HepG2 (cell line): ENCODE data around the gene COL25A1. TPM values are rescaled to one million over a fixed set of nuclear protein-coding genes. Genes with fewer than 3 reads are reported as not detected.

Experiments used
- ATAC-seq: fragments of 200-7000 bp; cut with Tn5 transposase; 3 replicates; pipeline ENCODE4 v1.9.1; 2020; ENCODE audit warnings: mild to moderate bottlenecking, moderate library complexity
- BruUV-seq: library from RNA; stranded (reverse); fragments of 400-500 nt; replicated peaks from 2 replicates; lab custom pipeline; 2021; lab: Mats Ljungman, UMichigan
- CTCF ChIA-PET: fragments of 300-600 bp; formaldehyde crosslinking; extraction: SDS; loops from one replicate; lab custom pipeline; 2021; ENCODE audit warnings: low total read pairs, inconsistent platforms, low intra/inter-chr PET ratio; lab: Yijun Ruan, JAX
- POLR2A ChIA-PET: fragments of 350-600 bp; sonication (Branson Sonifier 250); formaldehyde crosslinking; loops from one replicate; lab custom pipeline; 2020; ENCODE audit warnings: antibody characterized with exemption, inconsistent platforms; lab: Yijun Ruan, JAX
- DNase-seq: peaks from one replicate; pipeline ENCODE4 v3.0.0-alpha.2; 2015; ENCODE audit warnings: low spot score
- FAIRE-seq: peaks from 3 replicates; lab custom pipeline; 2011; peaks lifted over from hg19 to GRCh38; lab: Jason Lieb, UNC
- H2AFZ ChIP-seq: one replicate; pipeline ENCODE4 v1.6.1; 2011; ENCODE audit warnings: low read length, inconsistent platforms
- H3K27ac ChIP-seq: fragments of 300-600 bp; 3 replicates; pipeline ENCODE4 v1.8.0; 2011; ENCODE audit warnings: mixed run types, mild to moderate bottlenecking, mixed read lengths, low read length, inconsistent platforms; ENCODE audit not compliant: insufficient read depth; ENCODE audit errors: extremely low read length
- H3K27me3 ChIP-seq, 2 experiments: fragments of 200-600 bp in 1 of 2; 2 replicates in 1 of 2; 3 replicates in 1 of 2; pipeline versions ENCODE4 v1.6.0 to v1.8.0; 2011; ENCODE audit warnings: low read length in 2 of 2, mild to moderate bottlenecking in 2 of 2, moderate library complexity in 2 of 2, inconsistent platforms in 1 of 2; ENCODE audit not compliant: insufficient read depth in 2 of 2, control insufficient read depth in 1 of 2
- H3K36me3 ChIP-seq, 2 experiments: fragments of 200-600 bp in 1 of 2; replicated peaks in 1 of 2; 2 replicates in 1 of 2; 3 replicates in 1 of 2; pipeline versions ENCODE4 v1.5.1 to v1.8.0; 2011; ENCODE audit warnings: low read length in 2 of 2, inconsistent platforms in 1 of 2; ENCODE audit not compliant: insufficient read depth in 2 of 2, control insufficient read depth in 1 of 2
- H3K4me1 ChIP-seq: 2 replicates; pipeline ENCODE4 v1.5.1; 2012; ENCODE audit warnings: low read length, inconsistent platforms; ENCODE audit not compliant: insufficient read depth
- H3K4me2 ChIP-seq: 2 replicates; pipeline ENCODE4 v1.6.0; 2011; ENCODE audit warnings: low read depth, low read length, inconsistent platforms
- H3K4me3 ChIP-seq, 3 experiments: fragments of 200-600 bp in 1 of 3; sonication (generic), shearing (Covaris generic) in 1 of 3; replicated peaks in 1 of 3; 2 replicates each; pipeline ENCODE4 v1.5.1; 2011 to 2016; ENCODE audit warnings: low read length in 3 of 3, inconsistent platforms in 2 of 3, low read depth in 2 of 3, mild to moderate bottlenecking in 2 of 3, control low read depth in 1 of 3, mixed read lengths in 1 of 3; ENCODE audit not compliant: insufficient read depth in 1 of 3
- H3K79me2 ChIP-seq: one replicate; pipeline ENCODE4 v1.6.1; 2011; ENCODE audit warnings: low read length, inconsistent platforms; ENCODE audit not compliant: insufficient read depth
- H3K9ac ChIP-seq: 2 replicates; pipeline ENCODE4 v1.6.0; 2011; ENCODE audit warnings: mild to moderate bottlenecking, low read depth, low read length, inconsistent platforms; ENCODE audit not compliant: insufficient read depth
- H3K9me3 ChIP-seq: 2 replicates; pipeline ENCODE4 v1.5.1; 2012; ENCODE audit warnings: mild to moderate bottlenecking, low read length
- H4K20me1 ChIP-seq: 2 replicates; pipeline ENCODE4 v1.6.0; 2011; ENCODE audit warnings: inconsistent platforms, mild to moderate bottlenecking, low read length, moderate library complexity; ENCODE audit not compliant: insufficient read depth
- BATF2 ChIP-seq: sonication (generic); formaldehyde crosslinking; IDR thresholded peaks from 2 replicates; pipeline ENCODE4 v1.8.0; 2022; ENCODE audit warnings: mild to moderate bottlenecking, missing genetic modification reagents, moderate library complexity
- CEBPG ChIP-seq: IDR thresholded peaks from 2 replicates; pipeline ENCODE4 v1.6.1; 2016
- E2F5 ChIP-seq: sonication (generic); formaldehyde crosslinking; conservative IDR thresholded peaks from 2 replicates; pipeline ENCODE4 v1.4.0; 2020; ENCODE audit warnings: missing genetic modification reagents
- MXD3 ChIP-seq: IDR thresholded peaks from 2 replicates; pipeline ENCODE4 v1.6.1; 2016; ENCODE audit warnings: mild to moderate bottlenecking, missing biosample characterization, missing genetic modification reagents
- TAF1 ChIP-seq: sonication (generic); formaldehyde crosslinking; IDR thresholded peaks from 2 replicates; pipeline ENCODE4 v1.4.0; 2020; ENCODE audit warnings: missing genetic modification reagents
- ZFYVE20 ChIP-seq: sonication (generic); formaldehyde crosslinking; IDR thresholded peaks from 2 replicates; pipeline ENCODE4 v1.8.0; 2023; ENCODE audit warnings: low read depth, mild to moderate bottlenecking, moderate library complexity, missing genetic modification reagents, borderline replicate concordance
- ZNF260 ChIP-seq: sonication (generic); formaldehyde crosslinking; IDR thresholded peaks from 2 replicates; pipeline ENCODE4 v1.4.0; 2020; ENCODE audit warnings: missing genetic modification reagents, low read depth, mild to moderate bottlenecking, borderline replicate concordance
- ZNF276 ChIP-seq: sonication (generic); formaldehyde crosslinking; IDR thresholded peaks from 2 replicates; pipeline ENCODE4 v1.4.0; 2020; ENCODE audit warnings: mild to moderate bottlenecking, low read depth, missing genetic modification reagents
- ZNF83 ChIP-seq: sonication (generic); formaldehyde crosslinking; IDR thresholded peaks from 2 replicates; pipeline ENCODE4 v1.4.0; 2020; ENCODE audit warnings: missing genetic modification reagents, mild to moderate bottlenecking, borderline replicate concordance
- WGBS: methylation state at CpG from one replicate; pipeline ENCODE4 v1.1.6; 2017; ENCODE audit warnings: low lambda C conversion rate; 5-methylcytosine and 5-hydroxymethylcytosine counted together
- in situ Hi-C: cut with HindIII; loops from 2 replicates; pipeline ENCODE4 v1.10.0; 2017; ENCODE audit warnings: low pct_unique_long_range_greater_than_20kb; ENCODE audit not compliant: extremely low pct_ligation_motif_present
- intact Hi-C: fragments of 100-400 bp; cut with micrococcal nuclease; formaldehyde crosslinking; loops from one replicate; pipeline ENCODE4 v1.10.0; 2022; ENCODE audit not compliant: unreplicated experiment
- polyA plus RNA-seq, 8 experiments: library from polyadenylated mRNA; depleted of rRNA in 3 of 8; stranded (reverse) in 7 of 8; unstranded in 1 of 8; fragments of >200 nt; fragmentation: Illumina TruSeq in 4 of 8; extraction: Trizol in 4 of 8; gene quantifications; 2 replicates each; pipeline versions ENCODE4 v1.2.1 to v1.2.3, GENCODE V29; 2011 to 2016; ENCODE audit warnings: low read depth in 4 of 8, missing spikeins in 1 of 8, mixed read lengths in 1 of 8; ENCODE audit not compliant: insufficient read depth in 1 of 8
- total RNA-seq, 5 experiments: library from RNA; depleted of rRNA; stranded (reverse); fragments of >200 nt; fragmentation: Illumina TruSeq; extraction: Trizol; gene quantifications; 2 replicates each; pipeline ENCODE4 v1.2.3, GENCODE V29; 2016; ENCODE audit warnings: low read depth in 1 of 5

The COL25A1 gene
- total and polyA plus RNA-seq, 2 of the 13 experiments (the other 11 are each of a cell fraction or from before 2014, with no cell fraction given), result not detected

DNA sequence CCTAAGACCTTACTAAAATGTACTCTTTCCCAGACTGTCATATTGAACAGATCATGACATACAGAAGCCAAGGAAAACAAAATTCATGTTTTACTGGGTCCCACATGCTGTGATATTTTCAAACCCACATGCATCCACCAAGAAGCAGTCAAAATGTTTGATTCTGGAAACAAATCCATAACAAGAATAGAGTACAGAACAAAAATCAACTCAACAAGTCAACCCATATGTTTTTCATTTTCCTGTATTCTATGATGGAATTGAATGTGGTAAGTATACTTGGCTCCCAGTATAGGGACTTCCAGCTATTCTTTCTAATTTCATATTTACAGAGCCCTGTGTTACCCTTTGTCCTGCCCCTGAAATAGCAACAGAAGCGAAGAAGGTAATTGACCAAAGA lies 106.8 kb downstream of the COL25A1 start:
- ATAC-seq (no peak), DNase-seq (no peak), FAIRE-seq (no peak)
- Histone ChIP-seq H3K4me3 (no peak overlapping the region), H4K20me1 (no peaks in the 10 kb centered on the region), H3K79me2 (no peaks in the 10 kb centered on the region), H3K4me2 (no peak overlapping the region), H3K9ac (no peak overlapping the region), H3K4me1 (no peaks in the 10 kb centered on the region), H3K27ac (no peak overlapping the region), H2AFZ (no peak overlapping the region), H3K27me3 (no peaks in the 10 kb centered on the region), H3K9me3 (no peaks in the 10 kb centered on the region), H3K36me3 (no peaks in the 10 kb centered on the region)
- POLR2A ChIA-PET, result no interaction called here
- 0% methylated on average over 1 of the region's 1 CpG for WGBS
- CTCF ChIA-PET, result no interaction called here
- TF ChIP-seq MXD3 (CRISPR knock-in tag) (no peak), BATF2 (CRISPR knock-in tag) (no peak), ZFYVE20 (CRISPR knock-in tag) (no peak), ZNF260 (no peak), ZNF276 (CRISPR knock-in tag) (no peak), TAF1 (CRISPR knock-in tag) (no peak), ZNF83 (CRISPR knock-in tag) (no peak), E2F5 (CRISPR knock-in tag) (no peak), CEBPG (no peak)
- intact Hi-C loops, result no loop called here
- no TSS peak for BruUV-seq
- in situ Hi-C loops, result no loop called here
